Lower leg skin (tissue), 3 donors: ENCODE measurements around the gene OST4.

Experiments
- CTCF ChIP-seq, 3 donors: fragments of 450-650 bp; IDR thresholded peaks; one replicate each; pipeline ENCODE4 v1.5.1; 2016; ENCODE audit warnings: antibody characterized with exemption in 3 of 3, mild to moderate bottlenecking in 3 of 3, moderate library complexity in 2 of 3
- POLR2A ChIP-seq, 2 donors: fragments of 450-650 bp; IDR thresholded peaks; one replicate each; pipeline ENCODE4 v1.6.1; 2016 to 2017; ENCODE audit warnings: antibody characterized with exemption in 2 of 2, mild to moderate bottlenecking in 1 of 2, moderate library complexity in 1 of 2

GRCh38 chr2:27095745-27096651 is 24.5 kb upstream of the OST4 start:
- TF ChIP-seq CTCF (IDR thresholded peaks at IDR 0.05), result no peak
- TF ChIP-seq POLR2A (IDR thresholded peaks at IDR 0.05), result no peak
